Measurements from ENCODE around the gene NKG7. TPM values are rescaled to one million over a fixed set of nuclear protein-coding genes. Genes with fewer than 3 reads are reported as not detected.

Gene NKG7
- total and polyA plus RNA-seq, 2 of the 13 experiments (the other 11 are each of a cell fraction or from before 2014, with no cell fraction given), result 0.40 TPM; not detected in 1

GRCh38 chr19:51356159-51356801 is 16.2 kb downstream of the NKG7 start (continued):
- peak; percentile 70 for TF ChIP-seq SALL1 (CRISPR knock-in tag; IDR thresholded peaks at IDR 0.05)
- no peak for TF ChIP-seq AGO2 (optimal IDR thresholded peaks at IDR 0.05; ENCODE audit: low read depth, low read length)
- 0 out of 2 replicates have a peak, but pooled peaks have one; percentile 26 for TF ChIP-seq RBFOX2 (IDR thresholded peaks at IDR 0.05; ENCODE audit: low read depth, low read length)
- no peak; the same call in 1 of the 2 replicates for TF ChIP-seq ZNF501 (CRISPR knock-in tag; IDR thresholded peaks at IDR 0.05)
- TF ChIP-seq ESRRA (CRISPR knock-in tag; IDR thresholded peaks at IDR 0.05; ENCODE audit: low read depth), result peak; percentile 79
- TF ChIP-seq SALL2 (CRISPR knock-in tag; IDR thresholded peaks at IDR 0.05), result no peak
- no peak for TF ChIP-seq HNF1B (CRISPR knock-in tag; IDR thresholded peaks at IDR 0.05)
- no peak for TF ChIP-seq PHB2 (IDR thresholded peaks at IDR 0.05; ENCODE audit: partially characterized antibody)
- TF ChIP-seq ZNF318 (CRISPR knock-in tag; IDR thresholded peaks at IDR 0.05), result no peak
- peak; percentile 61; the same call in 1 of the 2 replicates for TF ChIP-seq ETV5 (CRISPR knock-in tag; IDR thresholded peaks at IDR 0.05; ENCODE audit: borderline replicate concordance)
- no peak for TF ChIP-seq ZBTB21 (CRISPR knock-in tag; IDR thresholded peaks at IDR 0.05)
- TF ChIP-seq RARA (CRISPR knock-in tag; IDR thresholded peaks at IDR 0.05), result peak; percentile 96
- TF ChIP-seq SCMH1 (CRISPR knock-in tag; IDR thresholded peaks at IDR 0.05; ENCODE audit: borderline replicate concordance), result no peak
- no peak for TF ChIP-seq NFE2L2 (IDR thresholded peaks at IDR 0.05; ENCODE audit: low read length)
- peak; percentile 83 for TF ChIP-seq ISL2 (CRISPR knock-in tag; IDR thresholded peaks at IDR 0.05)
- no peak for TF ChIP-seq NR1H2 (CRISPR knock-in tag; IDR thresholded peaks at IDR 0.05; ENCODE audit: borderline replicate concordance, low read depth)

All from HepG2 (cell line).